Measurements from ENCODE around the gene STRC.
"Not testable (repeated sequence)": the region's sequence is repeated elsewhere in the genome, so short reads cannot be mapped to it uniquely, and the experiment has no call there.

Gene STRC

DNA sequence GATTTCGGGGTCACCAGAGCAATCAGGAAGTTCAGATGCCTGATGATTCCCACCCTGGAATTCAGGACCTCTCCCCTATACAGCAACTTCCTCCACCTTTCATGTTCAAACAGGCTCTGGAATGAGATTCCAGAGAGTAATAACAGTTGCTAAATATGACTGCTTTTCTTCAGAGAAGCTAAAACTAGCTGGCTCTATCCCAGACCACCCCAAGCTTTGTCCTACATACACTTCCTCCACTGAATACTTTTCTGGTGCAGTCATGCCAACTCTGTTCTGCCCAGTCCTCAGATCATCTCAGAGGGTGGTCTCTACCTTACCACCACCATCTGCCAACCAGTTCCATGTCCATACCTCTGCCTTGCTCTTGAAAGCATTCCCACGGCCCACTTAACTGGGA is 52.0 kb downstream of the STRC start:
- H3K4me3 ChIP-seq (ENCODE audit: low read depth, low read length), result not testable (repeated sequence)

- H3K4me3 ChIP-seq (ENCODE audit: low read depth, low read length), result not testable (repeated sequence)
These were observed 54.8 kb downstream of the STRC start for GRCh38 chr15:43563793-43564192.

DNA sequence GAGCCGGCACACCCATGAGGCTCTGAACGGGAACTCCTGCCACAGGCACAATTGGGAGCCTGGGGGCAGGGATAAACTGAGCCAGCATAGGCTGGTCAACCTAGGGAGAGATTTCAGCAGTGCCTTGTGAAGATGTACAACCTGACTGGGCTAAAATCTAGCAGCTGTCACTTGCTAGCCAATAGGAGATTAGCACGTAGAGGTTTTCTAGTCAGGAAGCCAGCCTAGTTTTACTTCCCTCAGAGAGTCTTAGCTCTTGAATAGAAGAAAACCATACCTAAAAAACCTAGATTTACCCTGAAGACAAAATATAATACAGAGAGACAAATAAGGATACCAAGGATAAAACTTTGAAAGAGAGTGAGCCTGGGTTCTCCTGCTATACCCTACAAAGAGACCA is 55.8 kb downstream of the STRC start:
- H3K4me3 ChIP-seq (ENCODE audit: low read depth, low read length), result not testable (repeated sequence)

DNA sequence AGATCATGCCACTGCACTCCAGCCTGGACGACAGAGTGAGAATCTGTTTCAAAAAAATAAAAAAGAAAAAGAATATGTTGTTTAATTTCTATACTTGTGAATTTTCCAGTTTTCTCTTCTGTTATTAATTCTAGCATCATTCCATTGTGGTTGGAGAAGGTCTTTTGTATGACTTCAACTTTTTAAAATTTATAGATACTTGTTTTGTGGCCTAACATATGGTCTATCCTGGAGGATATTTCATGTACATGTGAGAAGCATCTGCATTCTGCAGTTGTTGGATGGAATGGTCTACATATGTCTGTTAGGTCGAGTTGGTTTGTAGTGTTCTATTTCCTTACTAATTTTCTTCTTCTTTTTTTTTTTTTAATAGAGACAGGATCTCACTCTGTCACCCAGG is 65.6 kb downstream of the STRC start:
- no peak overlapping the region for H3K4me3 ChIP-seq (ENCODE audit: low read depth, low read length)

GRCh38 chr15:43552256-43552655 is 66.3 kb downstream of the STRC start:
- no peak overlapping the region for H3K4me3 ChIP-seq (ENCODE audit: low read depth, low read length)

GRCh38 chr15:43550527-43551363 is 67.9 kb downstream of the STRC start:
- no peak overlapping the region for H3K4me3 ChIP-seq (ENCODE audit: low read depth, low read length)
